ENCODE data around the gene MGAT5.

The MGAT5 gene

GRCh38 chr2:134253117-134253704 lies 661 bp upstream of the MGAT5 start:
- peak; percentile 88 for FAIRE-seq
- DNase-seq (ENCODE audit: insufficient read length, low spot score): no peak

- DNase-seq (ENCODE audit: insufficient read length, low spot score) (no peak), FAIRE-seq (no peak)
Measured at GRCh38 chr2:134254824-134255223, 952 bp downstream of the MGAT5 start.

- DNase-seq (ENCODE audit: insufficient read length, low spot score) (no peak), FAIRE-seq (no peak)
Measured at GRCh38 chr2:134256956-134257355, 3.1 kb downstream of the MGAT5 start.

- FAIRE-seq (no peak), DNase-seq (ENCODE audit: insufficient read length, low spot score) (no peak)
Measured at GRCh38 chr2:134257509-134257908, 3.6 kb downstream of the MGAT5 start.

GRCh38 chr2:134257965-134258683 lies 4.3 kb downstream of the MGAT5 start:
- DNase-seq (ENCODE audit: insufficient read length, low spot score): no peak
- no peak for FAIRE-seq

GRCh38 chr2:134258684-134259388 lies 5.0 kb downstream of the MGAT5 start:
- DNase-seq (ENCODE audit: insufficient read length, low spot score): no peak
- FAIRE-seq: no peak

GRCh38 chr2:134259571-134259970 lies 5.7 kb downstream of the MGAT5 start:
- DNase-seq (ENCODE audit: insufficient read length, low spot score) (no peak), FAIRE-seq (no peak)

- FAIRE-seq (no peak), DNase-seq (ENCODE audit: insufficient read length, low spot score) (no peak)
Measured at GRCh38 chr2:134259994-134260393, 6.1 kb downstream of the MGAT5 start.

GRCh38 chr2:134260713-134261112 lies 6.8 kb downstream of the MGAT5 start:
- DNase-seq (ENCODE audit: insufficient read length, low spot score) (no peak), FAIRE-seq (no peak)

GRCh38 chr2:134261398-134262131 lies 7.7 kb downstream of the MGAT5 start:
- FAIRE-seq (no peak), DNase-seq (ENCODE audit: insufficient read length, low spot score) (no peak)

GRCh38 chr2:134262684-134263083 lies 8.8 kb downstream of the MGAT5 start:
- DNase-seq (ENCODE audit: insufficient read length, low spot score): no peak
- peak; percentile 81 for FAIRE-seq

GRCh38 chr2:134268265-134268664 lies 14.4 kb downstream of the MGAT5 start:
- FAIRE-seq (no peak), DNase-seq (ENCODE audit: insufficient read length, low spot score) (no peak)

GRCh38 chr2:134269230-134269629 lies 15.4 kb downstream of the MGAT5 start:
- no peak for DNase-seq (ENCODE audit: insufficient read length, low spot score)
- FAIRE-seq: no peak

GRCh38 chr2:134269972-134270735 lies 16.3 kb downstream of the MGAT5 start:
- no peak for FAIRE-seq
- no peak for DNase-seq (ENCODE audit: insufficient read length, low spot score)

GRCh38 chr2:134271758-134272157 lies 17.9 kb downstream of the MGAT5 start:
- FAIRE-seq (peak; percentile 23), DNase-seq (ENCODE audit: insufficient read length, low spot score) (no peak)

GRCh38 chr2:134272806-134273205 lies 18.9 kb downstream of the MGAT5 start:
- FAIRE-seq: no peak
- DNase-seq (ENCODE audit: insufficient read length, low spot score): no peak

GRCh38 chr2:134273256-134273983 lies 19.5 kb downstream of the MGAT5 start:
- FAIRE-seq (peak; percentile 51), DNase-seq (ENCODE audit: insufficient read length, low spot score) (no peak)

- DNase-seq (ENCODE audit: insufficient read length, low spot score): no peak
- FAIRE-seq: peak; percentile 73
Measured at GRCh38 chr2:134274121-134274520, 20.2 kb downstream of the MGAT5 start.

- no peak for DNase-seq (ENCODE audit: insufficient read length, low spot score)
Measured at GRCh38 chr2:134275058-134275862, 21.4 kb downstream of the MGAT5 start.

More at GRCh38 chr2:134275058-134275862, 21.4 kb downstream of the MGAT5 start:
- peak; percentile 86 for FAIRE-seq
